ENCODE measurements around the gene CCSAP.

GRCh38 chr1:229344139-229344538 lies 1.3 kb upstream of the CCSAP start:
- TF ChIP-seq CHD2 (IDR thresholded peaks at IDR 0.05; ENCODE audit: low read length, partially characterized antibody) (no peak), CTCF (IDR thresholded peaks at IDR 0.05) (no peak)
